Amniotic stem cell (primary cell): ENCODE results near the gene ABHD10.
"Not testable (repeated sequence)": the region's sequence is repeated elsewhere in the genome, so short reads cannot be mapped to it uniquely, and the experiment has no call there.

Experiments used
- DNase-seq: peaks from one replicate; lab custom pipeline; 2025; lab: John Stamatoyannopoulos, UW

ABHD10 gene

DNA sequence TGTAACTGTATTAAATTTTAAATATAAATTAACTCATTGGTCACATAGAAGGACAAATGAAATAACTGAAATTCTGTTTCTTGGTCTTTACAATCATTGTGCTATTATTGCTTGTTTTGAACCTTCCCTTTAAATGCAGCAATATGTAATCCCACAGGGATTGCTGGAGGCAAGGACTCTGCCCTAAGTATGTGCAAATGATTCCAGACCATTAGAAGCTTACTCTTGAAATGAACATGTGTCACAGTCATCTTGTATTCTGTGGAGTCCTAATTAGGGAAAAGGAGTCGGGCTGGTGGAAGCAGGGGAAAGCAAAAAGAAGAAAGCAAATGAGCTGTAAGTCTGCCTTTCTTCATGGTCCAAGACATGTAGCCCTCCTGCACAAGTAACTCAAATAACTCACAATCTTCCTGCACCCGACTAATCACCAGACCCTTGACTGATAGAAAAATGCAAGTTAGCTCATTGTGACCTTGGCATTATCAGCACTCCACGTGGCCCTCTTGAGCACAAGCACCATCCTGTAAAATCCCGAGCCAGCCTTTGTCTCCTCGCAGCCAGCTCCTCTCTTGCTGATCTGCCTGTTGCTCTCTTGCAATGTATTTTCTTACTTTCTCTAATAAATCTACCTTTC is 53.4 kb downstream of the ABHD10 start:
- no peak for DNase-seq

DNA sequence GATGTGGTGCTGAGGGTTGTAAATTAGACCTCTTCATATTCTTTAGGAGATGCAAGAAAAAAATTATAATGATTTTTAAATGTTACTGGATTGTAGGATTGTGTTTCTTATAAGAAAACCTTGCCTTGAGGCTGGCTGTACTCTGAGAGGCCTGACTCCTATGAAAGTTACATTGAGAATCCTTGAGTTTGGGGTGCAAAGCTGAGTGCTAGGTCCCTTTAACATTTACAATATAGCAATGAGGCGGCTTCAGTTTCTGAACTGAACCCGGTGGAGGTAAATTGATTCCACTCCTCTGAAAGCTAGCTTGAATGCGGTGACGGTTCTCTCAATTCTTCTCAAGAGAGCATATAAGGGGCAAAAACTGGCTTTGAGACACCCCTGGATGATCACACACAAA is 55.6 kb downstream of the ABHD10 start, which contains the start of gene TMPRSS7:
TMPRSS7 (plus strand) TSS at position 301 of the 400 bp plus-strand sequence. CDS start 110 bp downstream, outside the sequence.
- DNase-seq: no peak

DNA sequence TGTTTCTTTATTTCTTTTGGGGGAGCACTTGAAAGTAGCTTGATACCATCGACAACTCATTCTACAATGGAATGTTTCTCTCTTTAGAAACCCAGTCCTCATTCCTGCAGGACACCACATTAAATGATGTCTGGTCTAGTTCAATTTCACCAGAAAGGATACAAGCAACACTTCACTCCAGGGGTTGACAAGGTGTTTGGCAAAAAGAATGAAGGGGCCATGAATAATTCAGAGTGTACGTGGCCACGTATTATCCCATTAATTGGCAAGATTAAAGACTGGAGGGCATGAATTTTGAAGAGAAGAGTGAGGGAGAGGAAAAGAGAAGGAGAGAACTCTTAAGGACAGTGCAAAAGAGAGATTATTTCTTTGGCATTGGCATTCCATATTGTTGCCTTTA is 56.4 kb downstream of the ABHD10 start:
- DNase-seq: no peak

DNA sequence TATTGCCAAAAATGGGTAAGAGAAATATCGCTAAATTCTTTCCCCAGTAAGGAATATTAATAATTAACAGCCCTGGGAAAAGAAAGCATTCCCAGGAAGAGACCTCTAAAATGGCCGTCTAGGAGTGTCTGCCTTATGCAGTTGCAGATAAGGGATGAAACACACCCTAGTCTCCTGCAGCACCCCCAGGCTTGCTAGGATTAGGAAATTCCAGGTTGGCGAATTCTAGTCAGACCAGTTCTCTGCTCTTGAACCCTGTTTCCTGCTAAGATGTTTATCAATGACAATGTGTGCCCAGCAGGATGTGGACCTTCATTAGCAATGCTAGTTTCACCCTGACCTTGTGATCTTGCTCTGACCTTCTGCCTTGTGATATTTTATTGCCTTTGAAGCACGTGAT is 58.4 kb downstream of the ABHD10 start:
- DNase-seq: not testable (repeated sequence)

DNA sequence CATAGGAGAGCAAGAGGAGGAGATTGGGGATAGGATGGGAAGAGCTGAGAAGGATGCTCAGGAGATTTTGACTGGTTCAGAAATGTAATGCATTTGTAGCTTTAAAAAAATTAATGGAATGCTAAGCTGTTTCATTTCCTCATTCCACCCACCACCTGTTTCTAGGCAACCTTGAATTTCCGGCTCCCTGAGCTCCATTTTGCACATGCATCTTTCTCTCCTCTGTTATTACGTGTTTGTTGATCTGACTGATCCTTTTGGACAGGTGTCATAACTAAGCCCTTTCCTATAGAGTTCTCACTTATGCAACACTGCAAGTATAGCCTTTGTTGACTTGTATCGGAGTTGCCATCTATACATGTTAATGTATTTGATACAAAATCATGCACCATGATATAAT is 60.0 kb downstream of the ABHD10 start:
- no peak for DNase-seq

DNA sequence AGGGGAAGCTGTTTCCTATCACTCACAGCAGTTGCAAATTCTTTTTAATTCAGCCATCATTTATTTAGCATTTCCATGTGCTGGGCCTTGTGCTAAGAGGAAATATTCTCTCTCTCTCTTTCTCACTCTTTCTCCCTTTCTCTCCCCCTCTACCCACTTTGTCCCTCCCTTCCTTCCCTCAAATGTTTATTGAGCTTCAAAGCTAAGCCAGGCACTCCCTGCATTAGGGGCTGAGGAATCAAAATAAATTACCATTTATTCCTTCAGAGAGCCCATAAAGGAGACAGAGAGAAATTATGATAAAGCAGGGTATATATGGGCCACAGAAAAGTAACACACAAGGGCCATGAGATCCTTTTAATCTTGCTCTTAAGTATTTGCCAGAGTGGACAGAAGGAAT is 62.5 kb downstream of the ABHD10 start:
- no peak for DNase-seq

DNA sequence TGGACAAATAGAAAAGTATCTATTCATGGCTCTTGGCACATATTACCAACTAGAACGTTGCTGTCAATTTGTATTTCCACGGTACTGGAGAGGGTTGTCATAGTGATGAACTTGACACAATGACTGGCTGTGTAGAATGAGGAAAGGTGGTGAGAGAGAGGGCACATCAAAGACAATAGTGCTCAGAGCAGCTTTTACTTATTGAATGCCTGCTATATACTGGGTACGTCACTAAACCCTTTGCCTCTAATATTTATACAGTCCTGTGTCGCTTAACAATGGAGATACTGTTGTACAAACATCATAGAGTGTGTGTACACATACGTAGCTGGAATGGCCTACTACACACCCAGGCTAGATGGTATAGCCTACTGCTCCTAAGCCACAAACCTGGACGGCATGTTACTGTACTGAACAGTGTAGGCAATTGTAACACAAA is 64.0 kb downstream of the ABHD10 start:
- no peak for DNase-seq
